ENCODE measurements around the gene FLRT1.

FLRT1 gene, protein sequence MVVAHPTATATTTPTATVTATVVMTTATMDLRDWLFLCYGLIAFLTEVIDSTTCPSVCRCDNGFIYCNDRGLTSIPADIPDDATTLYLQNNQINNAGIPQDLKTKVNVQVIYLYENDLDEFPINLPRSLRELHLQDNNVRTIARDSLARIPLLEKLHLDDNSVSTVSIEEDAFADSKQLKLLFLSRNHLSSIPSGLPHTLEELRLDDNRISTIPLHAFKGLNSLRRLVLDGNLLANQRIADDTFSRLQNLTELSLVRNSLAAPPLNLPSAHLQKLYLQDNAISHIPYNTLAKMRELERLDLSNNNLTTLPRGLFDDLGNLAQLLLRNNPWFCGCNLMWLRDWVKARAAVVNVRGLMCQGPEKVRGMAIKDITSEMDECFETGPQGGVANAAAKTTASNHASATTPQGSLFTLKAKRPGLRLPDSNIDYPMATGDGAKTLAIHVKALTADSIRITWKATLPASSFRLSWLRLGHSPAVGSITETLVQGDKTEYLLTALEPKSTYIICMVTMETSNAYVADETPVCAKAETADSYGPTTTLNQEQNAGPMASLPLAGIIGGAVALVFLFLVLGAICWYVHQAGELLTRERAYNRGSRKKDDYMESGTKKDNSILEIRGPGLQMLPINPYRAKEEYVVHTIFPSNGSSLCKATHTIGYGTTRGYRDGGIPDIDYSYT

DNA sequence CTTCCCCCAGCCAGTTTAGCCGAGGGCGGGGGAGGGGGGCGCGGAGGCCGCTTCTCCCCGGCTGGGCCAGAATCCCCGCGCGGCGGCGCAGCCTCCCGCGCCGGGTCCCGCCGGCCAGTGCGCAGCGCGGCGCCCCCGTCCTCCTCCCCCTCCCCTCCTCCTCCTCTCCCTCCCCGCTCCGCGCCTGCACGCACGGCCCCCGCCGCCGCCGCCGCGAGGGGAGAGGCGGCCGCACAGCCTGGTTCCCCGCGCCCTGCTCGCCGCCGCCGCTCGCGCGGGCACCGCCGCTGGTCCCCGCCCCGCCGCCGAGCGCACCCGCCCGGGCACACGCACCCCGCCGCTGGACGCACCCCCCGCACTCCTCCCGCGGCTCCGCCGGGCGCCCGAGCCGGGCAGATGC is at the start of gene FLRT1:
TSS of gene FLRT1 (plus strand) at position 356 of the 400 bp plus-strand sequence. CDS start 80,337 bp downstream, outside the sequence.
- H3K4me3 ChIP-seq (ENCODE audit: control insufficient read depth, low read depth, low read length), result peak within 1 kb of the TSS; percentile 40
- DNase-seq (ENCODE audit: low read depth), result no peak
- TF ChIP-seq, protein P1, sequence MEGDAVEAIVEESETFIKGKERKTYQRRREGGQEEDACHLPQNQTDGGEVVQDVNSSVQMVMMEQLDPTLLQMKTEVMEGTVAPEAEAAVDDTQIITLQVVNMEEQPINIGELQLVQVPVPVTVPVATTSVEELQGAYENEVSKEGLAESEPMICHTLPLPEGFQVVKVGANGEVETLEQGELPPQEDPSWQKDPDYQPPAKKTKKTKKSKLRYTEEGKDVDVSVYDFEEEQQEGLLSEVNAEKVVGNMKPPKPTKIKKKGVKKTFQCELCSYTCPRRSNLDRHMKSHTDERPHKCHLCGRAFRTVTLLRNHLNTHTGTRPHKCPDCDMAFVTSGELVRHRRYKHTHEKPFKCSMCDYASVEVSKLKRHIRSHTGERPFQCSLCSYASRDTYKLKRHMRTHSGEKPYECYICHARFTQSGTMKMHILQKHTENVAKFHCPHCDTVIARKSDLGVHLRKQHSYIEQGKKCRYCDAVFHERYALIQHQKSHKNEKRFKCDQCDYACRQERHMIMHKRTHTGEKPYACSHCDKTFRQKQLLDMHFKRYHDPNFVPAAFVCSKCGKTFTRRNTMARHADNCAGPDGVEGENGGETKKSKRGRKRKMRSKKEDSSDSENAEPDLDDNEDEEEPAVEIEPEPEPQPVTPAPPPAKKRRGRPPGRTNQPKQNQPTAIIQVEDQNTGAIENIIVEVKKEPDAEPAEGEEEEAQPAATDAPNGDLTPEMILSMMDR (IDR thresholded peaks at IDR 0.05; ENCODE audit: control insufficient read depth, insufficient read depth, low read depth, low read length, missing control alignments), result no peak

DNA sequence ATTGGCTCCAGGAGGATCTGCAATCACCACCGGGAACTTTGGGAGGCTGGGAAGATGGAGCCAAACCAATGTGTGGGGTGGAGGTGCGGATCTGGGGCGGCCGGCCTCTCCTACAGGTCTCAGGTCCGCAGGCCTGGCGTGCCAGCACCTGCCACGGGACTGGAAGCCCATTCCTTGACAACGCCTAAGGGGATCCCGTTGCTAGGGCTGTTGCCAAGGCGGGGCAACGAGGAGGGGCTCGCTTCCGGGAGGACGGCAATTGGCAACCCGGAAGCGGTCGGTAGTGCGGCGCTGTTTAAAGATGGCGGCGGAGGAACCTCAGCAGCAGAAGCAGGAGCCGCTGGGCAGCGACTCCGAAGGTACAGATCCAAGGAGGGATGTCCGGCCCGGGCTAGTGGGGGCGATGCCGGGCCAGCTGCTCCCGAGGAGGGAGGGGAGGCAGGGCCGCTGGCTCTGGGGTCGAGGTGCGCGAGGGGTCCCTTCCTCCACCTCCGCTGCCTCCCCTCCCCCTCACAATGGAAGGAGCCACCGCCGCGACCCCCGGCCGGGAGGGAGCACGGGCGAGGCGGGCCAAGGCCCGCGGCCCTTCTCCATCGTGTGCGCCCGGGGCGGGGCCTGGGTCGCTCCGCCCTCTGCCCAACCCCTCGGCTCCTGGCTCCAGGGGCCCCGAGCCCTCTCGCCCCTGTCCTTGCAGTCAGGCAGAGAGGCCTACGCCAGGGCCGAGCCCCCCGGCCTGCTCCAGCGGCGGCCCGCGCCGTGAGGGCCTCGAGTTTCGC is 49.4 kb upstream of the FLRT1 start, which contains the start of gene OTUB1:
TSS of gene OTUB1 (plus strand) at position 283 of the 776 bp plus-strand sequence. CDS start at position 302, 19 bp downstream.
- H3K4me3 ChIP-seq (ENCODE audit: control insufficient read depth, low read depth, low read length), result peak within 1 kb of the TSS; percentile 99
- TF ChIP-seq, protein P1 (IDR thresholded peaks at IDR 0.05; ENCODE audit: control insufficient read depth, insufficient read depth, low read depth, low read length, missing control alignments), result no peak
- peak; percentile 58 for DNase-seq (ENCODE audit: low read depth)

DNA sequence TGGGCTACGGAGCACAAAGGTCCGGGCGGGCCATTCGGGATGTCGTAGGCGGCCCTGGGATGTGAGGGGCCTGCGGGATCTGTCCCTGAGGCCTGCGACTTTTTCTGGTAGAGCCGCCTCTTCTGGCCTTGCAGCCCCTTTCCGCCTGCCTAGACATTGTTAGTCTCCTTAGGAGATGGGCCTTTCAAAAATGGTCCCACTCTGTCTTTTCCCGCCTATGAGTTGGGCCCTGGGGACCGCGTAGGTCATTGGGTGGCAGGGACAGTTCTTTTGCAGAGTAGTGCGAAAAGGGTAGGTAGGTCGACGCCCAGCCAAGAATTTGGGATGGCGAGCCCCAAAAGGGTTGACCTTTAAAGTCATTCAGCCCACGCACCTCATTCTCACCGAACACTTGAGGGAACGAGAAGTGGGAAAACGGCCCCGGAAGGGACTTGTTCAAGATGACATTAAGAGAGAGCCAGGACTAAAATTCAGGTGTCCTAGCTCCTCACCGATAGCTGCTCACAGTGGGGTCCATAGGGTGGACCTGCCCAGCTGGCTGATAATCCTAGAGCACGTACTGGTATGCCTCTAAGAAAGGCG is 48.7 kb upstream of the FLRT1 start:
- no peak for DNase-seq (ENCODE audit: low read depth)
- H3K4me3 ChIP-seq (ENCODE audit: control insufficient read depth, low read depth, low read length), result peak overlapping the region; percentile 99
- TF ChIP-seq, protein P1 (IDR thresholded peaks at IDR 0.05; ENCODE audit: control insufficient read depth, insufficient read depth, low read depth, low read length, missing control alignments), result no peak

DNA sequence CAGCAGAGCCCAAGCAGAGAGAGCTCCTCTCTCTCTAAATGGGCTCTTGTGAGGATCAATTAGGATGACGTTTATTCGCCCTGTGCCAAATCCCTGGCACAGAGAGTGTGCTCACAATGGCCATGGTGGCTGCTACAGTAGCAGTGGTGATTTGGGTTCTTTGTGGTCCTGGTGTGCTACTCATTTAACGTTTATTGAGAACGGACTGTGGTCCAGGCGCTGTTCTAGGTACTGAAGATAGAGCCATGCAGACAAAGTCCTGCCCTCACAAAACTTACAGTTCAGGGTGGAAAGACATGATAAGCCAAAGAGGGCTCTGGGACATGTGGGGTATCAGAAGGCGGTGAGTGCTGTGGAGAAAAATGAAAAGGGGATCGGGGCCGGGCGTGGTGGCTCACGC is 44.2 kb upstream of the FLRT1 start:
- TF ChIP-seq, protein P1 (IDR thresholded peaks at IDR 0.05; ENCODE audit: control insufficient read depth, insufficient read depth, low read depth, low read length, missing control alignments), result no peak
- DNase-seq (ENCODE audit: low read depth), result no peak
- no peak overlapping the region for H3K4me3 ChIP-seq (ENCODE audit: control insufficient read depth, low read depth, low read length)

DNA sequence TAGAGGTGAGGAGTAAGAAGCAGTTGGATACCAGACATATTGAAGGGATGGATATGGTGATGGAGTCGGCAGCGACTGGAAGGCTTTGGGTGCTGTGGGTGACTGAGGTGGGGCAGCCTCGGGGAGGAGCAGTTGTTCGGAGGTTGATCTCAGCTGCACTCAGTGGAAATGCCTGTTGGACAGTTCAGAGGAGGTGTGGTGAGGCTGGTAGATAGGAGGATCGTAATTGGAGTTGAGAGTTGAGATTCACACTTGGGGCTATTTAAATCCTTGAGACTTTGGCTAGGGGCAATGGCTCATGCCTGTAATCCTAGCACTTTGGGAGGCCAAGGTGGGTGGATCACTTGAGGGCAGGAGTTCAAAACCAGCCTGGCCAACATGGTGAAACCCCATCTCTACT is 42.6 kb upstream of the FLRT1 start:
- TF ChIP-seq, protein P1 (IDR thresholded peaks at IDR 0.05; ENCODE audit: control insufficient read depth, insufficient read depth, low read depth, low read length, missing control alignments), result no peak
- no peak overlapping the region for H3K4me3 ChIP-seq (ENCODE audit: control insufficient read depth, low read depth, low read length)
- DNase-seq (ENCODE audit: low read depth), result no peak

DNA sequence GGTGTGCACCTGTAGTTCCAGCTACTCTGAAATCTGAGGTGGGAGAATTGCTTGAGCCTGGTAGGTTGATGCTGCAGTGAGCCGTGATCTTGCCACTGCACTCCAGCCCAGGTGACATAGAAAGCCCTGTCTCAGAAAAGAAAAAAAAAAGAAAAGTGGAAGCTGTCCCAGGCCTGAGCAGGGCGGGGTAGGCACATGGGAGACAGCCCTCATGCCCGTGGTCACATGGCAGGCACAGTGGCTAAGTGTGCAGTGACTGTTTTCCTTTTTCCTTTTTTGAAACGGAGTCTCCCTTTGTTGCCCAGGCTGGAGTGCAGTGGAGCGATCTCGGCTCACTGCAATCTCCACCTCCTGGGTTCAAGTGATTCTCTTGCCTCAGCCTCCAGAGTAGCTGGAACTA is 41.7 kb upstream of the FLRT1 start:
- TF ChIP-seq, protein P1 (IDR thresholded peaks at IDR 0.05; ENCODE audit: control insufficient read depth, insufficient read depth, low read depth, low read length, missing control alignments), result no peak
- H3K4me3 ChIP-seq (ENCODE audit: control insufficient read depth, low read depth, low read length), result no peak overlapping the region
- DNase-seq (ENCODE audit: low read depth), result no peak
